DND-41 (cell line): Measurements from ENCODE around the gene ATP2C1.
"Not testable (repeated sequence)": the region's sequence is repeated elsewhere in the genome, so short reads cannot be mapped to it uniquely, and the experiment has no call there.

Source experiments
- ATAC-seq: fragments of 200-7000 bp; cut with Tn5 transposase; 3 replicates; pipeline ENCODE4 v1.9.1; 2021; ENCODE audit warnings: low read depth; ENCODE audit not compliant: insufficient read depth
- DNase-seq: peaks from one replicate; pipeline ENCODE4 v3.0.0-alpha.2; 2020
- H2AFZ ChIP-seq: 2 replicates; pipeline ENCODE4 v1.6.0; 2012; ENCODE audit warnings: low read depth, low read length
- H3K27ac ChIP-seq: 2 replicates; pipeline ENCODE4 v1.5.1; 2012; ENCODE audit warnings: low read length, inconsistent platforms
- H3K27me3 ChIP-seq: fragments of 200-600 bp; sonication (generic); 2 replicates; pipeline ENCODE4 v1.6.0; 2012; ENCODE audit warnings: low read length, mild to moderate bottlenecking, inconsistent platforms; ENCODE audit not compliant: insufficient read depth, poor library complexity
- H3K36me3 ChIP-seq: 2 replicates; pipeline ENCODE4 v1.5.1; 2012; ENCODE audit warnings: low read length, inconsistent platforms; ENCODE audit not compliant: insufficient read depth
- H3K4me1 ChIP-seq: 2 replicates; pipeline ENCODE4 v1.5.1; 2012; ENCODE audit warnings: mild to moderate bottlenecking, low read length; ENCODE audit not compliant: insufficient read depth
- H3K4me2 ChIP-seq: 2 replicates; pipeline ENCODE4 v1.6.0; 2012; ENCODE audit warnings: mild to moderate bottlenecking, moderate library complexity, low read length, inconsistent platforms; ENCODE audit not compliant: insufficient read depth
- H3K4me3 ChIP-seq, 2 experiments: fragments of 200-600 bp in 1 of 2; shearing (Covaris generic) in 1 of 2; 2 replicates each; pipeline ENCODE4 v1.5.1; 2012 to 2016; ENCODE audit warnings: inconsistent platforms in 2 of 2, low read length in 2 of 2, mild to moderate bottlenecking in 2 of 2, low read depth in 1 of 2, moderate library complexity in 1 of 2
- H3K79me2 ChIP-seq: 2 replicates; pipeline ENCODE4 v1.6.0; 2012; ENCODE audit warnings: low read length, inconsistent platforms; ENCODE audit not compliant: insufficient read depth
- H3K9ac ChIP-seq: 2 replicates; pipeline ENCODE4 v1.6.0; 2012; ENCODE audit warnings: low read depth, mild to moderate bottlenecking, inconsistent platforms, low read length, moderate library complexity
- H3K9me3 ChIP-seq: 2 replicates; pipeline ENCODE4 v1.5.1; 2012; ENCODE audit warnings: low read length, moderate library complexity, mild to moderate bottlenecking, inconsistent platforms; ENCODE audit not compliant: insufficient read depth, severe bottlenecking
- H4K20me1 ChIP-seq: 2 replicates; pipeline ENCODE4 v1.6.0; 2012; ENCODE audit warnings: low read length; ENCODE audit not compliant: insufficient read depth
- EZH2 ChIP-seq: IDR thresholded peaks from 3 replicates; pipeline ENCODE4 v1.6.1; 2012; ENCODE audit warnings: borderline replicate concordance, low read depth, mild to moderate bottlenecking, moderate library complexity, low read length, inconsistent platforms; ENCODE audit not compliant: severe bottlenecking
- TF ChIP-seq, protein P1 (sequence below): IDR thresholded peaks from 2 replicates; pipeline ENCODE4 v1.5.1; 2012; ENCODE audit warnings: borderline replicate concordance, low read length, moderate library complexity, mild to moderate bottlenecking; ENCODE audit not compliant: poor library complexity, severe bottlenecking; ENCODE audit errors: extremely low read depth

The ATP2C1 gene

DNA sequence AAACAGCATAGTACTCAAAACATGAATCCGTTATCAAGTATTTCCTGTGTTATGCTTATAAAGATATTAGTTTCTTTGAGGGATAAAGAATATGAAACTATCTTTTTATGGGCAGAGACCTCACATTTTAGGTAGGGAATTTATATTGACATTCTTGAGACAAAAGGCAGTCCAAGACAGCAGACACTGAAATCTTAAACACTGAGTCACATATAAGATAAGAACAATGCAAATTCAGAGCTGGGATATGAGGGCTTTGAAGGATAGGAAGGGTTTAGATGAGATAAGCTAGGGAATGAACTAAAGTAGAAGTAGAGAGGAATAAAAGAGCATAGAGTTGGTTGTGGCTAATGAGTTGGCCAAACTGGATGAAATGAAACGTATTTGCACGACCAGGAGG is 74.3 kb downstream of the ATP2C1 start:
- Histone ChIP-seq H2AFZ (no peak overlapping the region), H3K4me1 (no peaks in the 10 kb centered on the region), H3K27me3 (no peaks in the 10 kb centered on the region), H4K20me1 (no peaks in the 10 kb centered on the region), H3K27ac (no peak overlapping the region), H3K9me3 (no peaks in the 10 kb centered on the region), H3K79me2 (no peaks in the 10 kb centered on the region), H3K9ac (no peak overlapping the region), H3K36me3 (peaks cover 58% of the 10 kb centered on the region; the same call in 1 of the 2 replicates), H3K4me3 (no peak overlapping the region), H3K4me2 (no peak overlapping the region)
- DNase-seq (no peak), ATAC-seq (no peak)
- TF ChIP-seq EZH2, result no peak
- TF ChIP-seq, protein P1, sequence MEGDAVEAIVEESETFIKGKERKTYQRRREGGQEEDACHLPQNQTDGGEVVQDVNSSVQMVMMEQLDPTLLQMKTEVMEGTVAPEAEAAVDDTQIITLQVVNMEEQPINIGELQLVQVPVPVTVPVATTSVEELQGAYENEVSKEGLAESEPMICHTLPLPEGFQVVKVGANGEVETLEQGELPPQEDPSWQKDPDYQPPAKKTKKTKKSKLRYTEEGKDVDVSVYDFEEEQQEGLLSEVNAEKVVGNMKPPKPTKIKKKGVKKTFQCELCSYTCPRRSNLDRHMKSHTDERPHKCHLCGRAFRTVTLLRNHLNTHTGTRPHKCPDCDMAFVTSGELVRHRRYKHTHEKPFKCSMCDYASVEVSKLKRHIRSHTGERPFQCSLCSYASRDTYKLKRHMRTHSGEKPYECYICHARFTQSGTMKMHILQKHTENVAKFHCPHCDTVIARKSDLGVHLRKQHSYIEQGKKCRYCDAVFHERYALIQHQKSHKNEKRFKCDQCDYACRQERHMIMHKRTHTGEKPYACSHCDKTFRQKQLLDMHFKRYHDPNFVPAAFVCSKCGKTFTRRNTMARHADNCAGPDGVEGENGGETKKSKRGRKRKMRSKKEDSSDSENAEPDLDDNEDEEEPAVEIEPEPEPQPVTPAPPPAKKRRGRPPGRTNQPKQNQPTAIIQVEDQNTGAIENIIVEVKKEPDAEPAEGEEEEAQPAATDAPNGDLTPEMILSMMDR, result no peak

DNA sequence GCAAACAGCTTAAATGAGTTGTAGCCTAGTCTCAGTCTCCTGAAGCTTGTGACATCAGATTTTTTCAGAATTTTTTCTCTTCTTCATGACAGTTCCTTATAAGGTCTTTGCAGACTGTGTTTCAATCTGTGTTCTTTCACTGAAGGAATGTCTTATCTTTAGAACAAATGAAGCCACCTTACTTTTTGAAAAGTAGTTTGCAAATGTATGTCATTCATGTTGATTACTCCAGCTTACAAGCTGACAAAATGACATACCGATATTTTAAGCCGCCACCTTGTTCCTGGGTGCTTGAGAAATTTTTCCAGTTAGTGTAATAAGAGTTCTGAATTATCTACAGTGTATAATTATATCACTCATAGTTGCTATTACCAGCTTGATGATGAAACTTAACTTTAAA is 75.7 kb downstream of the ATP2C1 start:
- no peak for ATAC-seq
- H3K9me3 ChIP-seq, result no peaks in the 10 kb centered on the region
- H3K4me1 ChIP-seq, result no peaks in the 10 kb centered on the region
- H3K4me2 ChIP-seq, result no peak overlapping the region
- no peak overlapping the region for H2AFZ ChIP-seq
- H3K4me3 ChIP-seq, result no peak overlapping the region
- H3K9ac ChIP-seq, result no peak overlapping the region
- peaks cover 50% of the 10 kb centered on the region; the same call in 1 of the 2 replicates for H3K36me3 ChIP-seq
- no peaks in the 10 kb centered on the region for H3K27me3 ChIP-seq
- H3K79me2 ChIP-seq, result no peaks in the 10 kb centered on the region
- H3K27ac ChIP-seq, result no peak overlapping the region
- no peaks in the 10 kb centered on the region for H4K20me1 ChIP-seq
- TF ChIP-seq, protein P1, result no peak
- TF ChIP-seq EZH2, result no peak
- no peak for DNase-seq

DNA sequence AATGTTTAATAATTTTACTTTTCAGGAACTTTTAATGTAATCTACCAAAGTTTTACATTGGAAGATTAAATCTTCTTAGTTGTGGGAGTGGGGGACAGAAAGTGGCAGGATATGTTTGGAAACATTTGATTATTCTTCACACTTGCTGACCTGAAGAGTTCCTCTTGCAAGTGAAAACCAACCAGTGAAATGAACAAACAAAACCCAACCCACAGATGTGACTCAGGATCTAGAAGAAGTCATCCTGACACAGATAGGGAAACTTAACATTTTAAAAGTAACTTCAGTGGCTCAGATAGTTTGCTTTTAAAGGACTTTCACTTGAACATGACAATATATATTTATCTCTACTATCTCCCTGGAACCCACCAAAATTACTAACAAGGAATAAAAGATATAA is 77.3 kb downstream of the ATP2C1 start:
- Histone ChIP-seq H3K9ac (no peak overlapping the region), H3K4me1 (no peaks in the 10 kb centered on the region), H3K4me3 (no peak overlapping the region), H4K20me1 (no peaks in the 10 kb centered on the region), H3K79me2 (no peaks in the 10 kb centered on the region), H3K27me3 (no peaks in the 10 kb centered on the region), H3K4me2 (no peak overlapping the region), H3K36me3 (peaks cover 39% of the 10 kb centered on the region; the same call in 1 of the 2 replicates), H2AFZ (no peak overlapping the region), H3K9me3 (no peaks in the 10 kb centered on the region), H3K27ac (no peak overlapping the region)
- no peak for DNase-seq
- no peak for ATAC-seq
- TF ChIP-seq, protein P1, result no peak
- TF ChIP-seq EZH2, result no peak

DNA sequence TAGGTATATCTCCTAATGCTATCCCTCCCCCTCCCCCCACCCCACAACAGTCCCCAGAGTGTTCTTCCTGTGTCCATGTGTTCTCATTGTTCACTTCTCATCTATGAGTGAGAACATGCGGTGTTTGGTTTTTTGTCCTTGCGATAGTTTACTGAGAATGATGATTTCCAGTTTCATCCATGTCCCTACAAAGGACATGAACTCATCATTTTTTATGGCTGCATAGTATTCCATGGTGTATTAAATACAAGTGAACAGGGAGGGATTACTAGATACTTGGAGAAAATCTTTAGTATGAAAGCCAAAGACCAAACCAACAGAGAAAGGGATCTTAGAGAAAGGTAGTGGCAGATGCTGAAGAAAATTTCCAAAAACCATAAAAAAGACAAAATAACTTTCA is 78.7 kb downstream of the ATP2C1 start:
- not testable (repeated sequence) for H3K27me3 ChIP-seq, H3K4me3 ChIP-seq

More for the DNA sequence above, 78.7 kb downstream of the ATP2C1 start:
- not testable (repeated sequence) for H3K9ac ChIP-seq, H3K27ac ChIP-seq, H3K9me3 ChIP-seq, DNase-seq, H3K79me2 ChIP-seq, H3K4me1 ChIP-seq, H2AFZ ChIP-seq, H4K20me1 ChIP-seq, H3K4me2 ChIP-seq, ATAC-seq
- peaks cover 29% of the 10 kb centered on the region; the same call in 1 of the 2 replicates for H3K36me3 ChIP-seq
